K562 (cell line): ENCODE measurements around the gene SLC40A1. TPM values are rescaled to one million over a fixed set of nuclear protein-coding genes. Genes with fewer than 3 reads are reported as not detected.

Experiments used
- ATF1 ChIP-seq, 2 experiments: fragments of 450-650 bp in 1 of 2; IDR thresholded peaks; 2 replicates each; pipeline ENCODE4 v1.6.1; 2016; ENCODE audit warnings: missing compliant biosample characterization in 1 of 2, missing genetic modification characterization in 1 of 2
- BCL6 ChIP-seq: fragments of 250-450 bp; sonication (Bioruptor Pico); IDR thresholded peaks from 2 replicates; pipeline ENCODE4 v1.4.0; 2020
- CGGBP1 ChIP-seq: fragments of 250-450 bp; sonication (Bioruptor Pico); IDR thresholded peaks from 2 replicates; pipeline ENCODE4 v1.9.0; 2021; ENCODE audit warnings: mild to moderate bottlenecking
- CREB1 ChIP-seq, 2 experiments: sonication (generic) in 1 of 2; formaldehyde crosslinking in 1 of 2; IDR thresholded peaks; 2 replicates each; pipeline versions ENCODE4 v1.6.1 to v1.8.0; 2012 to 2022; ENCODE audit warnings: inconsistent platforms in 1 of 2, mild to moderate bottlenecking in 1 of 2, missing genetic modification reagents in 1 of 2, moderate library complexity in 1 of 2
- CREB5 ChIP-seq: fragments of 250-450 bp; sonication (Bioruptor Pico); IDR thresholded peaks from 2 replicates; pipeline ENCODE4 v1.5.0; 2020; ENCODE audit warnings: mild to moderate bottlenecking
- ELF1 ChIP-seq: fragments of 200-800 bp; sonication (Bioruptor generic); IDR thresholded peaks from 2 replicates; pipeline ENCODE4 v1.6.1; 2016; ENCODE audit warnings: missing genetic modification characterization, missing compliant biosample characterization
- EZH2 ChIP-seq: IDR thresholded peaks from 2 replicates; pipeline ENCODE4 v1.6.1; 2012; ENCODE audit warnings: low read depth, mild to moderate bottlenecking, inconsistent platforms, low read length, borderline replicate concordance
- GTF2E2 ChIP-seq: fragments of 200-800 bp; sonication (Bioruptor generic); IDR thresholded peaks from 2 replicates; pipeline ENCODE4 v1.6.1; 2016; ENCODE audit warnings: missing genetic modification characterization, missing compliant biosample characterization
- HMGN3 ChIP-seq: IDR thresholded peaks from 2 replicates; pipeline ENCODE4 v1.6.1; 2011; ENCODE audit warnings: borderline replicate concordance, low read depth, mild to moderate bottlenecking, mixed read lengths, low read length; ENCODE audit not compliant: insufficient read length; ENCODE audit errors: extremely low read depth
- KAT2B ChIP-seq: IDR thresholded peaks from one replicate; pipeline ENCODE4 v1.6.1; 2012; ENCODE audit warnings: low read depth, mild to moderate bottlenecking, control low read depth, inconsistent platforms, low read length, moderate library complexity
- KDM2B ChIP-seq: fragments of 250-450 bp; sonication (Bioruptor Pico); IDR thresholded peaks from 2 replicates; pipeline ENCODE4 v1.8.0; 2021; ENCODE audit warnings: mild to moderate bottlenecking, moderate library complexity
- MAZ ChIP-seq, 2 experiments: fragments of 450-650 bp in 1 of 2; sonication (generic) in 1 of 2; formaldehyde crosslinking; IDR thresholded peaks in 1 of 2; conservative IDR thresholded peaks in 1 of 2; 2 replicates each; pipeline versions ENCODE4 v1.4.0 to v1.5.0; 2020; ENCODE audit warnings: mild to moderate bottlenecking in 1 of 2, missing genetic modification reagents in 1 of 2
- MCM2 ChIP-seq: fragments of 450-650 bp; IDR thresholded peaks from 2 replicates; pipeline ENCODE4 v1.6.1; 2017; ENCODE audit warnings: low read depth, mild to moderate bottlenecking
- MCM3 ChIP-seq: fragments of 450-650 bp; IDR thresholded peaks from 2 replicates; pipeline ENCODE4 v1.6.1; 2016
- NUFIP1 ChIP-seq: fragments of 450-650 bp; IDR thresholded peaks from 2 replicates; pipeline ENCODE4 v1.6.1; 2018; ENCODE audit not compliant: partially characterized antibody
- PHF20 ChIP-seq: fragments of 450-650 bp; IDR thresholded peaks from 2 replicates; pipeline ENCODE4 v1.6.1; 2018; ENCODE audit not compliant: partially characterized antibody
- PHF8 ChIP-seq: fragments of 200-600 bp; sonication (generic); IDR thresholded peaks from 2 replicates; pipeline ENCODE4 v1.6.1; 2012; ENCODE audit warnings: mixed run types, mild to moderate bottlenecking, inconsistent platforms, low read length, moderate library complexity, borderline replicate concordance
- POLR2A ChIP-seq: fragments of 450-650 bp; conservative IDR thresholded peaks from 2 replicates; pipeline ENCODE4 v1.6.1; 2016
- POLR2AphosphoS5 ChIP-seq: IDR thresholded peaks from 2 replicates; pipeline ENCODE4 v1.6.1; 2011; ENCODE audit warnings: mild to moderate bottlenecking, low read depth, low read length, moderate library complexity; ENCODE audit not compliant: control insufficient read depth, insufficient read depth
- RB1 ChIP-seq: fragments of 450-650 bp; IDR thresholded peaks from 2 replicates; pipeline ENCODE4 v1.6.1; 2017; ENCODE audit warnings: low read depth, mild to moderate bottlenecking
- RBM34 ChIP-seq: fragments of 200-400 bp; formaldehyde crosslinking; IDR thresholded peaks from 2 replicates; pipeline ENCODE4 v1.6.1; 2018; ENCODE audit warnings: low read length, borderline replicate concordance; ENCODE audit not compliant: insufficient read depth
- RBM39 ChIP-seq: fragments of 200-400 bp; formaldehyde crosslinking; optimal IDR thresholded peaks from 2 replicates; pipeline ENCODE3; 2018; ENCODE audit warnings: low read depth, low read length
- SP1 ChIP-seq: sonication (generic); formaldehyde crosslinking; IDR thresholded peaks from 2 replicates; pipeline ENCODE4 v1.8.1; 2022; ENCODE audit warnings: mild to moderate bottlenecking, missing genetic modification reagents
- SUPT5H ChIP-seq: fragments of 450-650 bp; IDR thresholded peaks from 2 replicates; pipeline ENCODE4 v1.6.1; 2016
- THAP7 ChIP-seq: fragments of 250-450 bp; sonication (Bioruptor Pico); IDR thresholded peaks from 2 replicates; pipeline ENCODE4 v1.5.0; 2021
- U2AF2 ChIP-seq: fragments of 200-400 bp; formaldehyde crosslinking; optimal IDR thresholded peaks from 2 replicates; pipeline ENCODE3; 2017; ENCODE audit warnings: low read depth, mild to moderate bottlenecking, low read length
- ZFX ChIP-seq: sonication (generic); formaldehyde crosslinking; IDR thresholded peaks from 2 replicates; pipeline ENCODE4 v1.8.0; 2022; ENCODE audit warnings: mild to moderate bottlenecking, missing genetic modification reagents, moderate library complexity
- ZNF436 ChIP-seq: fragments of 250-450, 450-650 bp; sonication (Bioruptor Pico); formaldehyde crosslinking; IDR thresholded peaks from 2 replicates; pipeline ENCODE4 v1.7.0; 2020; ENCODE audit warnings: mild to moderate bottlenecking
- ZNF589 ChIP-seq: fragments of 200-800 bp; sonication (Bioruptor generic); IDR thresholded peaks from 2 replicates; pipeline ENCODE4 v1.6.1; 2016; ENCODE audit warnings: low read depth, missing genetic modification characterization, missing compliant biosample characterization
- polyA plus RNA-seq, 8 experiments: library from polyadenylated mRNA; depleted of rRNA in 4 of 8; stranded (reverse) in 5 of 8; unstranded in 3 of 8; fragments of >200 nt; fragmentation: Nextera tagmentation in 2 of 8; fragmentation: Illumina TruSeq in 1 of 8; extraction: Ambion mirVana in 2 of 8; extraction: Trizol in 1 of 8; gene quantifications; 2 replicates each; pipeline versions ENCODE4 v1.2.1 to v1.2.3, GENCODE V29; 2011 to 2014; ENCODE audit warnings: inconsistent platforms in 1 of 8, missing spikeins in 1 of 8
- total RNA-seq, 7 experiments: library from RNA; depleted of rRNA in 6 of 7; stranded (reverse); fragments of >200 nt in 6 of 7; fragmentation: Illumina TruSeq in 2 of 7; extraction: Trizol in 2 of 7; gene quantifications; 2 replicates each; pipeline versions ENCODE4 v1.2.1 to v1.2.3, GENCODE V29; 2011 to 2021; ENCODE audit warnings: low replicate concordance in 1 of 7

The SLC40A1 gene
- total and polyA plus RNA-seq, 9 of the 15 experiments (the other 6 are each of a cell fraction or from before 2014, with no cell fraction given) = 42.2 to 95.9 (median 54.9) TPM

GRCh38 chr2:189580658-189581353, at the start of gene SLC40A1 (continued):
- TF ChIP-seq HMGN3 (peak; percentile 41), RB1 (peak; percentile 40; the same call in 1 of the 2 replicates), ZNF589 (0 out of 2 replicates have a peak, but pooled peaks have one; percentile 4), ATF1 (CRISPR knock-in tag; IDR thresholded peaks at IDR 0.05) (no peak), ATF1 (tag; IDR thresholded peaks at IDR 0.05) (peak; percentile 55), NUFIP1 (no peak), CREB5 (CRISPR knock-in tag) (no peak), ZFX (CRISPR knock-in tag) (peak; percentile 50; the same call in 1 of the 2 replicates), GTF2E2 (tag) (0 out of 2 replicates have a peak, but pooled peaks have one; percentile 26), POLR2A (peak; percentile 70), EZH2 (no peak), MCM2 (no peak), RBM34 (no peak), POLR2AphosphoS5 (peak; percentile 52; the same call in 1 of the 2 replicates), KAT2B (no peak), CGGBP1 (CRISPR knock-in tag) (peak; percentile 67; the same call in 1 of the 2 replicates), THAP7 (CRISPR knock-in tag) (no peak), SUPT5H (0 out of 2 replicates have a peak, but pooled peaks have one; percentile 50), KDM2B (CRISPR knock-in tag) (0 out of 2 replicates have a peak, but pooled peaks have one; percentile 39), ELF1 (tag) (no peak), MCM3 (no peak), PHF8 (peak; percentile 75), ZNF436 (CRISPR knock-in tag) (no peak), RBM39 (no peak), PHF20 (no peak), U2AF2 (no peak), SP1 (CRISPR knock-in tag) (peak; percentile 35; the same call in 1 of the 2 replicates), BCL6 (no peak), CREB1 (IDR thresholded peaks at IDR 0.05) (peak; percentile 68), CREB1 (CRISPR knock-in tag; IDR thresholded peaks at IDR 0.05) (peak; percentile 57; the same call in 1 of the 2 replicates), MAZ (CRISPR knock-in tag; conservative IDR thresholded peaks at IDR 0.05 in 1 of 2, IDR thresholded peaks at IDR 0.05 in 1 of 2) (peak; percentile 30 to 63; a peak in 2 of 4 replicates)
